Colonic mucosa (tissue), 4 donors: Measurements from ENCODE around the gene TECTA. TPM values are rescaled to one million over a fixed set of nuclear protein-coding genes. Genes with fewer than 3 reads are reported as not detected.

Source experiments
- DNase-seq: peaks from one replicate; pipeline ENCODE4 v3.0.0-alpha.2; 2020
- H3K27ac ChIP-seq: fragments of 200-600 bp; one replicate; pipeline ENCODE4 v1.8.0; 2021
- H3K27me3 ChIP-seq: fragments of 200-600 bp; one replicate; pipeline ENCODE4 v1.8.0; 2021
- H3K36me3 ChIP-seq: fragments of 200-600 bp; one replicate; pipeline ENCODE4 v1.8.0; 2021
- H3K4me1 ChIP-seq: fragments of 200-600 bp; one replicate; pipeline ENCODE4 v1.8.0; 2021; ENCODE audit warnings: mild to moderate bottlenecking
- H3K4me3 ChIP-seq: fragments of 200-600 bp; one replicate; pipeline ENCODE4 v1.8.0; 2021
- H3K9ac ChIP-seq, 2 donors: one replicate each; pipeline ENCODE4 v1.7.0; 2013; ENCODE audit warnings: control low read depth in 2 of 2, low read depth in 2 of 2, low read length in 2 of 2
- H3K9me3 ChIP-seq: fragments of 200-600 bp; one replicate; pipeline ENCODE4 v1.8.0; 2021
- intact Hi-C: fragments of 100-400 bp; cut with DNase I; formaldehyde crosslinking; loops from one replicate; pipeline ENCODE4 v1.14.1; 2022
- total RNA-seq, 2 donors: library from RNA; stranded (reverse); fragmentation: NEBNext Ultra II Directional in 1 of 2; extraction: Animal tissue kit (Norgen Biotek cat#: 25700) in 1 of 2; gene quantifications; one replicate each; pipeline ENCODE4 v1.2.1, GENCODE V29; 2021
- TF ChIP-seq, protein P1 (sequence below): fragments of 200-600 bp; IDR thresholded peaks from one replicate; pipeline ENCODE4 v1.8.0; 2022; ENCODE audit warnings: antibody characterized with exemption, mild to moderate bottlenecking
- donor health status: healthy.
- donor health status: DM: no; HTN: no; CAD: no.
- donor health status: DM: no; HTN: no; CAD: no.

TECTA gene
- total RNA-seq, 2 donors from 2014 or later: 0.16 to 0.20 TPM

DNA sequence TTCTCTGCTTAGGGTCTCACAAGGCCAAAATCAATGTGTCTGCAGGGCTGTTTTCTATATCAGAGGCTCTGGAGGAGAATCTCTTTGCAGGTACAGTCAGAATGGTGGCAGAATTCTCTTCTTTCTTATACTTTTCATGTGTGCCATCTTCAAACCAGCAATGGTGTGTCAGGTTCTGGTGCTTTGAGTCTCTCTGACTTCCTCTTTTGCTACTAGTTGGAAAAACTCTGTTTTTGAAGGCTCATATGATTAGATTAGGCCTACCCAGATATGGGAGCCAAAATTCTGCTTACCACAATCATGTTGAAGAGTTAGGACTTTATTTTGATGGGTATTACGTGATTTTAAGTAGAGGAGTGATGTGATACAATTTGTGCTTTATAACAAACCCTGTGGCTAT, 18.8 kb upstream of the TECTA start:
- H3K27me3 ChIP-seq: no peaks in the 10 kb centered on the region
- no peak overlapping the region for H3K27ac ChIP-seq
- no peaks in the 10 kb centered on the region for H3K9me3 ChIP-seq
- no peaks in the 10 kb centered on the region for H3K36me3 ChIP-seq
- intact Hi-C loops: no loop called here
- H3K9ac ChIP-seq: no peak overlapping the region
- H3K4me1 ChIP-seq: no peaks in the 10 kb centered on the region
- no peak for DNase-seq
- TF ChIP-seq, protein P1, sequence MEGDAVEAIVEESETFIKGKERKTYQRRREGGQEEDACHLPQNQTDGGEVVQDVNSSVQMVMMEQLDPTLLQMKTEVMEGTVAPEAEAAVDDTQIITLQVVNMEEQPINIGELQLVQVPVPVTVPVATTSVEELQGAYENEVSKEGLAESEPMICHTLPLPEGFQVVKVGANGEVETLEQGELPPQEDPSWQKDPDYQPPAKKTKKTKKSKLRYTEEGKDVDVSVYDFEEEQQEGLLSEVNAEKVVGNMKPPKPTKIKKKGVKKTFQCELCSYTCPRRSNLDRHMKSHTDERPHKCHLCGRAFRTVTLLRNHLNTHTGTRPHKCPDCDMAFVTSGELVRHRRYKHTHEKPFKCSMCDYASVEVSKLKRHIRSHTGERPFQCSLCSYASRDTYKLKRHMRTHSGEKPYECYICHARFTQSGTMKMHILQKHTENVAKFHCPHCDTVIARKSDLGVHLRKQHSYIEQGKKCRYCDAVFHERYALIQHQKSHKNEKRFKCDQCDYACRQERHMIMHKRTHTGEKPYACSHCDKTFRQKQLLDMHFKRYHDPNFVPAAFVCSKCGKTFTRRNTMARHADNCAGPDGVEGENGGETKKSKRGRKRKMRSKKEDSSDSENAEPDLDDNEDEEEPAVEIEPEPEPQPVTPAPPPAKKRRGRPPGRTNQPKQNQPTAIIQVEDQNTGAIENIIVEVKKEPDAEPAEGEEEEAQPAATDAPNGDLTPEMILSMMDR: no peak
- H3K4me3 ChIP-seq: no peak overlapping the region

- no peaks in the 10 kb centered on the region for H3K27me3 ChIP-seq
- no peaks in the 10 kb centered on the region for H3K36me3 ChIP-seq
- DNase-seq: no peak
- intact Hi-C loops: no loop called here
- TF ChIP-seq, protein P1: no peak
- no peak overlapping the region for H3K9ac ChIP-seq
- H3K4me1 ChIP-seq: no peaks in the 10 kb centered on the region
- H3K4me3 ChIP-seq: no peak overlapping the region
- no peaks in the 10 kb centered on the region for H3K9me3 ChIP-seq
- no peak overlapping the region for H3K27ac ChIP-seq
These were observed 18.4 kb upstream of the TECTA start for GRCh38 chr11:121082670-121083069.

DNA sequence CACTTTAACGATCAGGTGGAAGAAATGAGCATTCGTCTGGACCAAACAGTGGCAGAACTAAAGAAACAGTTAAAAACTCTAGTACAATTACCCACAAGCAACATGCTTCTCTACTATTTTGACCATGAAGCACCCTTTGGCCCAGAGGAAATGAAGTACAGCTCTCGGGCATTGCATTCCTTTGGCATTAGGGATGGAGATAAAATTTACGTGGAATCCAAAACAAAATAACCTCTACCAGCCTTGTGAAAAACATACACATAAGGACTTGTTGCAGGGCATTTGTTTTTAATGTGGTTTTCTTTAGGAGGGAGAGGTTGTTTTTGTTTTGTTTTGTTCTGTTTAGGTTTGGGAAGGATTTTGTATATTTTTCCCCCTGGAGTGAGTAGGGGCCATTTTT, 14.2 kb upstream of the TECTA start:
- DNase-seq: no peak
- TF ChIP-seq, protein P1: no peak
- Histone ChIP-seq H3K9ac (no peak overlapping the region), H3K4me1 (no peaks in the 10 kb centered on the region), H3K36me3 (no peaks in the 10 kb centered on the region), H3K9me3 (no peaks in the 10 kb centered on the region), H3K4me3 (no peak overlapping the region), H3K27ac (no peak overlapping the region), H3K27me3 (no peaks in the 10 kb centered on the region)
- intact Hi-C loops: no loop called here

- Histone ChIP-seq H3K4me3 (no peak overlapping the region), H3K27ac (no peak overlapping the region)
- intact Hi-C loops: no loop called here
These were observed 11.5 kb upstream of the TECTA start for GRCh38 chr11:121089566-121089965.

GRCh38 chr11:121090145-121090721, 10.8 kb upstream of the TECTA start:
- Histone ChIP-seq H3K27ac (no peak overlapping the region), H3K9ac (no peak overlapping the region), H3K9me3 (no peaks in the 10 kb centered on the region), H3K36me3 (no peaks in the 10 kb centered on the region), H3K27me3 (no peaks in the 10 kb centered on the region), H3K4me1 (no peaks in the 10 kb centered on the region), H3K4me3 (no peak overlapping the region)
- intact Hi-C loops: no loop called here
- DNase-seq: no peak
- TF ChIP-seq, protein P1: no peak

More at GRCh38 chr11:121089566-121089965, 11.5 kb upstream of the TECTA start:
- Histone ChIP-seq H3K4me1 (no peaks in the 10 kb centered on the region), H3K9me3 (no peaks in the 10 kb centered on the region), H3K36me3 (no peaks in the 10 kb centered on the region), H3K9ac (no peak overlapping the region), H3K27me3 (no peaks in the 10 kb centered on the region)
- TF ChIP-seq, protein P1: no peak
- no peak for DNase-seq
